ENCODE results near the gene L3MBTL4. TPM values are rescaled to one million over a fixed set of nuclear protein-coding genes. Genes with fewer than 3 reads are reported as not detected.
"Not testable (repeated sequence)": the region's sequence is repeated elsewhere in the genome, so short reads cannot be mapped to it uniquely, and the experiment has no call there.

Gene L3MBTL4
- 1 to 10 TPM; 3.6 to 5.9 (median 5.3) TPM for polyA plus RNA-seq (ENCODE audit: insufficient read length in 4 of 4)

DNA sequence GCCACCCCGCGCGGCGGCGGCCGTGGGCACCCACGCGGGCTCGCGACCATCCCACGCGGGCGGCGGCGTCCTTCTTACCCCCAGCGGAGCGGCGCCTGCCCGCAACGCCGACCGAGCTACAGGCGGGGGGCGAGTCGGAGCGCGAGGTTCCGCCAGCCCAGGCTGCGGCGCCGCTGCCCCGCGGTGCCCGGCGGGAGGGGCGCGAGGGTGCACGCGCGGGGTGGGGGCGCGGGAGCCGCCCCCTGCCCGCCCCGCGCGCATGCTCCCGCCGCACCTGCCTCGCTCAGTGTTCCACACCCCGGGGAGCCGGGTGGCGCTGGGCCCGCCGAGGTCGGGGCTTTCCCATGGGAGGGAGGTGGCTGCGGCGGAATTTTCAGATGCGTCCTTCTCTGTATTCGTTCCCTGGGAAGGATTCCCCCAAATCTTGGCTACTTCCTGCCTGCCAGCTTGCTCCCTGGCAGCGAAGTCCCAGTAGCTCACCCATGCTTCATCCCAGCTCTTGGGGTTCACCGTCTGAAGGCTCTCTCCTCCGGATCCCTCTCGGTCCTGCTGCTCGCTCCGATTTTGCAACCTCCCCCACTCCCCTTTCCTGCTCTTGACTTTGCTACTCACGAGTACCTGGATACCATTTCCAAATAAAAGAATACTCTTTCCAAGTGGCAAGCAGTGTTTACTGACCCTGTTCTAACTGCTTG lies at the start of gene L3MBTL4:
TSS of gene L3MBTL4 (minus strand) at position 189 of the 695 bp plus-strand sequence. CDS start 103,286 bp downstream, outside the sequence.
- DNase-seq (ENCODE audit: low read depth in 4 of 4, low spot score in 2 of 4): no peak

DNA sequence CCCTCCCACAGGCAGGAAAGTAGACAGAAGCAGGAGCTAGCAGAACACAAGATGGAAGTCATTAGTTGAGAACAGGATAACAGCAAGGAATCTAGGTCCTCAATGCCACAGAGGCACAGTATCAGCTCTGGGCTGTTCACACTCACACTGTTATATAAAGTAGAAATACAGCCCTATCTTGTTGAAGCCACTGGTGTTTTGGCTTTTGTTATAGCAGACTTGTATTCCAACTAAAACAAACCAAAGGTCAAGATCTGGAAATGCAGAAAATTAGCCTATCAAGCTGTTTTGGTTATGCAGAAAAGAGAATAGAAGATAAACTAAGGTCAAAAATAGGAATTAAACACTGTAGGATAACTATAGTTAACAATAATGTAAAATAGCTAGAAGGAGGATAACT lies 37.5 kb upstream of the L3MBTL4 start:
- no peak for DNase-seq (ENCODE audit: low read depth in 4 of 4, low spot score in 2 of 4)

DNA sequence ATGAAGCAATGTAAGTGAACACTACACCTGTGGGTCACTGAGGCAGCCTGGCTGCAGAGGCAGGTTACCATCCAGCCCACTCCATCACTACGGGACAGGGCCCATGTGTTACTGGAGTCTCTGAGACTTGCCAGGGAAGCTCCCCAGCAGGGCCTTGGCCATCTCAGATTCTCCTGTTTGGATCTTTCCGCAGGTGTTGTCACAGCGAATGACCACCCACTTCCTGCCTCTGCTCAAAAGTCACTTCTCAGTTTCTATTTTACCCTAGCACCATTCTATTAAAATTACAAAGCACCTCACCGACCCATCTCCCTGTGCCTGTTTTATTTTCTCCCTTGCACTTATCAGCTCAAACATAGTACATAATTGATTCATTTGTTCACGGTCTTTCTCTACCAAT lies 34.5 kb upstream of the L3MBTL4 start:
- DNase-seq (ENCODE audit: low read depth in 4 of 4, low spot score in 2 of 4): no peak

DNA sequence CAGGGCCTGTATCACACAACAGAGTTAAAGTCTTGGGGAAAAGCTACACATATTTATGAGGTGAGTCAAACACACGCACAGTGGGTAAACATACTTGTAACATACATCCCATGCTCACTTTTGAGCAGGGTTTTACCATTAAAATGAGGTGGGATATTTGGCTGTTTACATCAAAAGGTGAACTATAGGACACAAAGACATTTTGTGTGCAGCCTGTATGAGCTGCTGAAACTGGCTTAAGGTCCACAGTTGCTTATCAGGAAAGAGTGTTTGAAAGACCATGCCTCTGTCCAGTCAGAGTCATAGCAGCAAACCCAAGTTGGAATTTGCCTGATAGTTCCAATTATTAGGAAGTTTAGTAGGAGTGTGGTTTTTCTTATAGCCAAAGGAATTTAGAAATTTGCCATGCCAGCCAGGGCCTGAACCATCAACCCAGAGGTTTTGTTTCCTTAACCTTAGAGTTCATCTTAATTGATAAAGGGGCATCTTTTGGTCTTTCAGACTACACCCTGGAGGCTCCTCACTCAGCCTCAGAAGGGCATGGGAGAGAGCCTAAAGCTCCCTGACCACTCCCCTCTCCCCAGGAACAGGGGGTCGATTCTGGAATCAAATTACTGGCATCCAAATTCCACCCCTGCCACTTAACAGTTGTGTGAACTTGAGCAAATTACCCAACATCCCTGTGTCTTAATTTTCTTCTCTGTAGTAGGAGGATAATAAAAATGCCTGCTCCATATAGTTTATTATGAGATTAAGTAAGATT lies 29.9 kb upstream of the L3MBTL4 start:
- no peak for DNase-seq (ENCODE audit: low read depth in 4 of 4, low spot score in 2 of 4)

DNA sequence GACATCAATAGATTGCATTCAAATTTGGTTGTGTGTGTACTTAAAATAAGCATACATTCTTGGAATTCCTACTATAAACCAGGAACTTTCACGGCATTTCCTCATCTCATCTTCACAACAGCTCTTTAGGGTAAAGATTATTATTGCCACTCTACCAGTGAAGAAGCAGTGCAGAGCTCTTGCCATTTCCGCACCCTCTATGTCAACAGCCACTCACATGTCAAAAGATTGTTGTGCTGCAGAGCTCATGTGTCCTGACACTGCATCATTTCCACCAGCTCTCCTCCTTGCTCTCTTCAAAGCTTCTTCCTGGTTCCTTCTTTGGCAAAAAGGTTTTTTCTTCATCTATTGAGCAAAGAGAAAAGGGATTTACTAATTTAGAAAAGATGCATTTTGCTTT lies 26.5 kb upstream of the L3MBTL4 start:
- DNase-seq (ENCODE audit: low read depth in 4 of 4, low spot score in 2 of 4): no peak

DNA sequence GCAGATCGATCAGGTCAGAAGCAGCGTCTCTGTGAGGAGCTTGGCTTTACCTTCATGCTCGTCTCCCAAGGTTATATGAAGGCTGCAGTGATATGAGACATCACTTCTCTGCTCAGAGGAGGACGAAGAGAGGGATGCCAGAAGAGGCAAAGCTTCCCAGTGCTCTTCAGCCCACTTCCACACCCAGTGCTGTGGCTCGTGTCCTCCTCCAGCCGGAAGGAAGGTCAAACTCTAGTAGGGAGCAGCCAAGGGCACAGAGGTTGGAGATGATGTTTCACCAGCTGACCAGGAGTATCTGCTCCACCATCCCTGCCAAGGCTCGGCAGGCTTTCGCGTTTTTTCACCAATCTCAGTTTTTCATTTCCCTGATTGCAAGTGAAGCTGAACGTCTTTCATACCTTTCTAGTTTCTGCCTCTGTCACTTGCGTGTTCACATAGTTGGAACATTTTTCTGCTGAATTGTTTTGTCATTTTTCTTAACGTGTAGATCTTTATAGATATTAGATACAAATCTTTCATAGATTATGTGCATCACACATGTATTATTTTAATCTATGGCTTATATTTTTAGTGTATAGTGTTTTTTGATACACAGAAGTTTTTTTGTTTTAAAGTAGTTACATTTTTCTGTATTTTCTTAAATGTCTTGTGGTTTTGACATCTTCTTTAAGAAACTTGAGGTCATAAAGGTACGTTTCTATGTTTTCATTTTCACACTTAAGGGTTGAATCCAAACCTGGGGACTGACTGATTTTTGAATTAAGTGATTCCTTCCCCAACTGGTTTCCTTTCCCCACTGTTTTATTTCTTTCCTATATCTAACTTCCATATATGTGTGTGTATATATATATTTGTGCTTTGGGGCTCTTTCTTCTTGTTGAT lies 23.5 kb upstream of the L3MBTL4 start:
- DNase-seq (ENCODE audit: low read depth in 4 of 4, low spot score in 2 of 4): no peak

DNA sequence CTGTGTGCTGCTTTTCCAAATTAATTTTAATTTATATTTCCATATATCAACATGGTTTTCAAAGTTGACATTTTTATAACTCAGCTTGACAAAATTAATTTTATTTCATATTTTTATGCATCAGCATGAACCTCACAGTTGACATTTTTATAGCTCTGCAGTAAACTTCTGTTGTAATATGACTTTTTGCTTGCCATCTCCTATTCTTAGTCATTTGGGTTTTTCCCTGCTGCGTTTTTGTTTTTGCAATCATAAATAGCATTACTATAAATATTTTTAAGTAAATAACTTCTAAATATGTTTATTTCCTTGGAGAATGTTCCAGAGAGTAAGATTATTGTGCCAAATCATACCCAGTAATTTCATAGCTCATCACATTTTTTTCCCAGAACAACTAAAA lies 21.0 kb upstream of the L3MBTL4 start:
- no peak for DNase-seq (ENCODE audit: low read depth in 4 of 4, low spot score in 2 of 4)

DNA sequence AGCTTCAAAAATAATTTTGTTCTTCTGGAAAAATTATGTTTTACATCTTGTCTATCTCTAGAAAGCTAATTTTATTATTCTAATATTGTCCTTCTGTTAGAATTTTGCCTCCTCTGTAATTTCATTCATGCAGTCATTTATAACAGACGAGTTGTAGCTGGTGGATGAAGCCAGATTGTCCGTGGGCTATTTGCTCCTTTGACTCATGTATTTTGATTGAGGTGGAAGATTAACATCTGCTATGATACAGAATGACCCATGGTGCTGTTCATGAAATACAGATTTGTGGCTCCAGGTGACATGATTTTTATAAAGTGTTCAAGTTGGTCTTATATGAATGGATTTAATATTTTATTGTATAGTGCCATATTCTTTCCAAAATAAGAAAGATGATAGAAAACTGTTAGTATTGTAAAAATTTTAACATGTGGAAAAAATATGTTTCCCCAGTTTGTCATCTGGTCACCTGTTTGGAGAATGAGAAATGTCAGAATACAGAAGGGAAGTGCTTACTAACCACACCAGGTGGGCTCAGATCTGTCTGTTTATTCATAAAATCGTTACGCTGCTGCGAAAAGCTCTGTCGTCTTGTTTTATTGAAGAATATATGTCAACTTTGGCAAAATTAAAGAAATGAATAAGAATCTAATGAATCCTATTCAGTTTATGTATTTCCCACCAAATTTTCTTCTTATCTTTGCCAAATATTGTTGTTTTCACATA lies 20.4 kb upstream of the L3MBTL4 start:
- no peak for DNase-seq (ENCODE audit: low read depth in 4 of 4, low spot score in 2 of 4)

DNA sequence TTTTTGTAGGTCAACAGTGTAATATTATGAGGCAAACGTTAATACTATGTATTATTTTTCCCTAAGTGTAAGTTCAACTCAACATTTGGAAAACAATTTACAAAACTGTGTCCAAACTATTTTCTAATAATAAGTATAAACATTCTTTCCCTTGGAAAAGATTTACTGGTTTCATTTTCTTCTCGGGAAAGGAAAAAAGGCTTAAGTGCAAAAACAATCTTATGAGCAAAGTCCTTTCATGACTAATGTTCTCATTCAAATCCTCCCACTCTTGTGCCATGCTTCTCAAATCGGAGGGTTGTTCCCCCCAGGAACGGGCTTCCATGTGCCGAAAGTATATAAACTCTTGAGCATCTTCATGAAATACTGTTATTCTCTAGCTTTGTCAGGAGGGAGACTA lies 19.8 kb upstream of the L3MBTL4 start:
- DNase-seq (ENCODE audit: low read depth in 4 of 4, low spot score in 2 of 4): no peak

DNA sequence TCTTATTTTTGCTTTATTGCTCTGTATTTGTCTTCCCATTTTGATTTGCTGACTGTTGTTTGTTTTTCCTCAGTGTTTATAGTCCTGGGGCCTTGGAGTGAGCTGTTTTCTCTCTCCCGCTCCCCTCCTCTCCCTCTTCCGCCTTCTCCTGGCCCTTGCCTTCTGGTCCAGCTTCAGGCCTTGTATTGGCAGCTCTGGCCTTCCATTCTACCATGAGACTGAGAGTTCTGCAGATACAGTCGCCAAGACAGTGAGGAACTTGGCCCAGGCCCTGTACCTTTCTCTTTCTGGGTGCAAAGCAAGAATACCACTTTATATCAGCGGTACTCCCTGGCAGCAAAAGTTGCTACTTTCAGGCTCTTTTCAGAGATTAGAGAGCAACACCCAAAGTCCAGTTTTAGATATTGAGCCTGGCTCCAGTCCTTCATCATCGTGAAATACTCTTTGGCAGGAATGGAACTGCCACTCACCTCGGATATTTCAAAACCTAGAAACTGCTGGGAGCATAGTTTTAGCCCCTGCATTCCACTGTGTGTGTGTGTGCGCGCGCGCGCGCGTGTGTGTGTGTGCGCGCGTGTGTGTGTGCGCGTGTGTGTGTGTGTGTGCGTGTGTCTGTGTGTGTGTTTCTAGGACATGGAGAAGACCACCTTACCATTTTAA lies 17.1 kb upstream of the L3MBTL4 start:
- DNase-seq (ENCODE audit: low read depth in 4 of 4, low spot score in 2 of 4): no peak

DNA sequence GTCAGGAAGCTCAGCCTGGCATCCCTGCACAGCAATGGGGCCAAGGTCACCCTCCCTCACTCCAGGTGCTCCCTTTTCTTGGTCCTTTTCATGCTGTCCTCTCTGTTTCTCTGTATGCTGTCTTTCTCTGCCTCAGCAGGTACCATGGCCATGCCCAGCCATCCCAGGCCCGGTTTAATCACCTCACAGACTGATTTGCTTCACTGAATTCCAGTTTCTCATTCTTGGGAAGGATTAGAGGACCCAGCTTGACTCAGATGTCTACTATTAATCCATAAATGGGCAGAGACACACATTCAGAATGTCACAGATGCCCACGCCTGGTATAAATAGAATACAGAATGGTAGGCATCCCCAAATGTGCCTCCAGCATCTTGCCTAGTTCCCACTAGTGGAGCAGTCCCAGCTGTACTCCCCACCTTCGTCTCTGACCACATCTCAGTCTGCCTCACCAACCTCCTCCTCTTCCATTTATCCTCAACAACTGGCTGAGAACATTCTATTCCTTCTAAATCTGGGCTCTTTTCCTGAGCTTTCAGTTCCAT lies 14.2 kb upstream of the L3MBTL4 start:
- DNase-seq (ENCODE audit: low read depth in 4 of 4, low spot score in 2 of 4): no peak

DNA sequence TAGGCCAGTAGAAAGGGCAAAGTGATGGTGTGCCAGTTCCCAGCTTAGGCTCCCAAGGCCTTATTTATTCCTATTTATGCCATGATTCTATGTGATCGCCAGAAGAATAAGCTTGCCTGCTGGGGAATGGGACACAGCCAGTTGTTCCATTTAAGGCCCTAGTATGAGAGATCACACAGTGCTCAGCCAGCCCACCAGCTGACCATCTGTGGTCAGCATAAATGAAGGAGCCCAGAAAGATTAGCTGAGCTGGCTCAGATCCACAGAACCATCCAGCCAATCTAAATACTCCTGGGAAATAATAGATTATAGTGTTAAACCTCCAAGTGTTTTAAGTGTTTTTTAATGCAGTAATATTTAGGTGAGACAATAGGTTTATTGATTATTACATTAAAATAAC lies 12.6 kb upstream of the L3MBTL4 start:
- no peak for DNase-seq (ENCODE audit: low read depth in 4 of 4, low spot score in 2 of 4)

DNA sequence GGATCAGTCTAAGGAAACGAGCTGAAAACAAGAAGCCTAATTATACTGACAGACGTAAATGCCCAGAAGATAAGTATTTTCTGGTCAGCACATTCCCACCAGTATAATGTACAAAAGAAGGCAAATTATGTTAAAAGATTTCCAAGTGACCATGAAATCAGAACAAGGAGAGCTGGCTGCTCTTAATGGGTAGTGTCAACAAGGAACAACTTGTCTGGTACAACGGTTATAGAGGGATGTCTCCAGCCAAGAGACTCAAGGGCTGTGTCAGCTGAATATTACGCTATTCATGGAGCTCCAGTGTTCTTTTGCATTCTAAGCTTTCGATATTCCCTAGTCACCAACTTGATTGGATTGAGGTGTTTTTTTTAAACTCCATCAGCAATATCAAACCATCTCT lies 8.6 kb upstream of the L3MBTL4 start:
- DNase-seq (ENCODE audit: low read depth in 4 of 4, low spot score in 2 of 4): no peak

DNA sequence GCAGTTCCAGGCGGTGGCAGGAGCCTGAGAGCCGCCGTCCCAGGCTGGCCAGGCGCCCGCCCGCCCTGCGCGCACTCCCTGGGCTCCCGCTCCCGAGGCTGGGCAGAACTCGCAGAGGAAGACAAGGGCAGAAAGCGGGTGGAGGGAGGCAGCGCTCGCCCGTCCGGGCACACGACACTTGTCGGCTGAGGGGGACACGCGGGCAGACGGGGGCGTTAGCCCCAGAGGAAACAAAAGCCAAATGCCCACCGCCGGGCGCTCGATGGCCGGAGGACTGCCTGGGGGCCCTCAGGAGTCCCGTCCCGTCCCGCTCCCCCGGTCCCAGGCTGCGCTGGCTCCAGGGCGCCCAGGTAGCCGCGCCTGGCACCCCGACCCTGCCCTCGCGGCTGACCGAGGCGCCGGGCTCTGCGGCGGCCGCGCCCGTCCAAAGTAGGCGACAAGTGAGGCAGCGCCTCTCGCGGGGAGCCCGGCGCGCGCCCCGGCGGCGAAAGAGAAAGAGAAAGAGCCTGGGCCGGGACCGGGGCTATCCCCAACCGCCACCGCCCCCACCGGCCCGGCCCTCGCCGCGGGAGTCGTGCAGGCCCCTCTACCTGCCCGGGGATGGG lies 491 bp downstream of the L3MBTL4 start:
- DNase-seq (ENCODE audit: low read depth in 4 of 4, low spot score in 2 of 4): no peak

DNA sequence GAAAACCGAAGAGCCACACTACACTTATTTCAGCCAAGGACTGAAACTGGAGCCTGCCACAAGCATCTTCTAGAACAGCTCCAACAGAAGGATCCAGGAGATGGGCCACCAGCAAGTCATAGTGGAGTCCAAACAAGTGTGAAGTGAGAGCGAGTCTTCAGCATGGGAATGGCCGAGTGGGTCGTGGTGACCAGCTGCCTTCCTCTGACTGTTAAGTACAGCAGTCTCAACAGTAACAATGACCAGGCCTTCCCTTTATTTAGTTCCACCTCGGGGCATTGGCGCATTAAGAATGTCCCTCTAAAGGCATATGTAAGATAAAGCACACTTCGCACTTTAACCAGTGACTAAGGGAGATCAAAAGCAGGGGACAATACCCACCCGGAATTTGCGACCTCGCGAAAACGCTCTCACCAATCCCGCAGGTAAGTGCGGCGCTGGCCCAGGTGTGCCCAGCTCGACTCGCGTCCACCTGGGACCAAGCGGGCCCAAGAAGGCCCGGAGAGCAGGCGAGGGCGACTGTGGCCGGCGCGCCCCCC lies 1.1 kb downstream of the L3MBTL4 start:
- DNase-seq (ENCODE audit: low read depth in 4 of 4, low spot score in 2 of 4): no peak

DNA sequence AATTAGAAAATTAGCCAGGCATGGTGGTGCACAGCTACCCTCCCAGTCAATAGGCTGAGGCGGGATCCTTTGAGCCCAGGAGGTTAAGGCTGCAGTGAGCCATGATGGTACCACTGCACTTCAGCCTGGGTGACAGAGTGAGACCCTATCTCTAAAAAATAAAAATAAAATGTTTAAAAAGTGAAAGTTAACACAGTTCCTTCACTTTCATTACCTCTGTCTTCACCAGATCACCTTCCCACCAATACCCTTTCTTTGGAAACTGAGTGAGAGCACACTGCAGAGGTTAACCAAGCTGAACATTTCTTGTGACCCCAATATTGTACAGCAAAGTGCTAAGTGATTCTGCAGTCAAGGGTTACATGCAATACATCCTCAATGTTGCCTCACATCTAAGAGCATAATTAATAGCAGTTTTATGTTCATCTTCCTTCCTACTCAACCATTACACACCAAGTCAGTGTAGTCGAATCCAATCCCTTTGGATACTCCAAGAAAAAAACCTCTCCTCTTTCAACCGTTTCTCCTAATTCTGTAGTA lies 1.7 kb downstream of the L3MBTL4 start:
- DNase-seq (ENCODE audit: low read depth in 4 of 4, low spot score in 2 of 4): no peak

DNA sequence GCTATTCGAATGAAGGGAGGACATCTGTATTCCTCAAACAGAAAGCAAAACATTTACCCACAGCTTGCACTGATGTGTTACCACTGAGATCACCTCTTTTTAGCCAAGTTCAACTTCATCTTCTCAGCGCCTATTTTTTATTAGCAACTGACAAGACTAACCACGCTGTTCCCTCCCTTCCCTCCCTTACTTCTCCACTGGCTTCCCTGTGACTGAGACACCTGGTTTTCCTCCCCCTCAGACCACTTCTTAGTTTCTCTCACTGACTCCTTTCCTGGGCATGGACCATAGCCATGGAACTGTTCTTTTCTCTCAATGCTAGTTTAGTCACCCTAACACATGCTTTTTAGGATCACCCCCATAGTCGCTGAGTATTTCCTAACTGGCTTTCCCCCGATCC lies 3.3 kb downstream of the L3MBTL4 start:
- DNase-seq (ENCODE audit: low read depth in 4 of 4, low spot score in 2 of 4): no peak

DNA sequence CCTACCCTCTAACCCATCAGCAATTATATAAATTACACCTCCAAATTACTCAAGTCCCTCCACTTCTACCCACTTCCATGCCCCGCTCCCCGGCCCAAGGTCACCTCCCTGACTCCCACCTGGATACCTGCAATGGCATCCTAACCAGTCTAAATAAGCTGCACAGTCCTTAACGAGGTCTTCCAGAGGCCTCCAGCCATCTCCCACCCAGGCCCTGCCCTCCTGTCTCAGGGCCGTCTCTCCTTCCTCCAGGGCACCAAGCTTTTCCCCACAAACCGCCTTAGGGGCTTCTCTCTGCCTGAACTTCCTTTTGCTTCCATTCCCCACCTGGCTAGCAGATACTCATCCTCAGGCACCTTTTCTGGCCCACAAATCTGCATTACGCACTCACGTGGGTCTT lies 4.8 kb downstream of the L3MBTL4 start:
- no peak for DNase-seq (ENCODE audit: low read depth in 4 of 4, low spot score in 2 of 4)

DNA sequence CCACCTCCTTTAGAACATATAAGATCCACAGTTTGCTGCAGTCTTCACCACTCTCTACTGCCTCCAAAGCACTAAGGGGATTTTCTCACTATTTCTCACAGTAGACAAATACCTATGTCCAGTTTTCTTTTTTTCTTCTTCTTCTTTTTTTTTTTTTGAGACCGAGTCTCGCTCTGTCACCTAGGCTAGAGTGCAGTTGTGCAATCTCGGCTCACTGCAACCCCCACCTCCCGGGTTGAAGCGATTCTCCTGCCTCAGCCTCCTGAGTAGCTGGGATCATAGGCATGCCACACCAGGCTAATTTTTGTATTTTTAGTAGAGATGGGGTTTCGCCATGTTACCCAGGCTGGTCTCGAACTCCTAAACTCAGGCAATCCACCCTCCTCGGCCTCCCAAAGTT lies 6.2 kb downstream of the L3MBTL4 start:
- not testable (repeated sequence) for DNase-seq (ENCODE audit: low read depth in 4 of 4, low spot score in 2 of 4)
